ENCODE data around the gene YWHAE. TPM values are rescaled to one million over a fixed set of nuclear protein-coding genes. Genes with fewer than 3 reads are reported as not detected.

The YWHAE gene
- total and polyA plus RNA-seq, 9 of the 15 experiments (the other 6 are each of a cell fraction or from before 2014, with no cell fraction given): 184 to 727 (median 448) TPM

DNA sequence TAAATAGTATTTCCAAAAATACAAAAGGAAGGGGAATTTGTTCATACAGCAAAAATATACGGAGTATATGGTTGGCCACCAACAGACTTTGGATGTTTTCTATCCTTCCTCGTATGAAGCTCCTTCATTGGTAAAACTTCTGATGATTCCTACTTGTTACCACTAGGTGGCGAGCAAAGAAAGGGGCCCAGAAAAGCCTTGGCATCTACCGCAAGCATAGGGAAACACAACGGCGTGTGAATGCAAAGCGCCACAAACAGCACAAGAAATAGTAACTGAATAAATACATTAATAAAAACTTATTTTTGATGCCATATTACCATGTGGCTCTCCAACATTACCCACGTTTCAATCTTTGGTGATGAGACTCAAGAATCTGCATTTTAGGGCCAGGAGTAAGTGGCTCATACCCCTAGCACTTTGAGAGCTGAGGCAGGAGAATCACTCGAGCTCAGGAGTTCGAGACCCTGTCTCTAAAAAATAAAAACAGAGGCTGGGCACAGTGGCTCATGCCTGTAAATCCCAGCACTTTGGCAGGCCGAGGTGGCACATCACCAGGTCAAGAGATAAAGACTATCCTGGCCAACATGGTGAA, 34.5 kb downstream of the YWHAE start (continued):
- TF ChIP-seq CREB1 (IDR thresholded peaks at IDR 0.05) (no peak), CREB1 (CRISPR knock-in tag; IDR thresholded peaks at IDR 0.05) (no peak), POLR2AphosphoS5 (IDR thresholded peaks at IDR 0.05; ENCODE audit: control insufficient read depth, insufficient read depth, low read depth, low read length) (no peak), FUS (optimal IDR thresholded peaks at IDR 0.05; ENCODE audit: low read depth, low read length) (no peak), CAMTA2 (CRISPR knock-in tag; conservative IDR thresholded peaks at IDR 0.05) (no peak), JUN (IDR thresholded peaks at IDR 0.05; ENCODE audit: borderline replicate concordance, low read depth, low read length) (no peak), JUN (CRISPR knock-in tag; IDR thresholded peaks at IDR 0.05; ENCODE audit: borderline replicate concordance) (no peak), GTF2A2 (tag; IDR thresholded peaks at IDR 0.05) (no peak), RBM14 (IDR thresholded peaks at IDR 0.05; ENCODE audit: borderline replicate concordance, insufficient read depth, low read depth, low read length) (no peak), SREBF2 (CRISPR knock-in tag; IDR thresholded peaks at IDR 0.05) (no peak), NBN (IDR thresholded peaks at IDR 0.05; ENCODE audit: low read depth) (no peak), FOXA3 (CRISPR knock-in tag; conservative IDR thresholded peaks at IDR 0.05 in 1 of 2, IDR thresholded peaks at IDR 0.05 in 1 of 2) (no peak), TGIF2 (CRISPR knock-in tag; IDR thresholded peaks at IDR 0.05) (no peak), TCF7 (IDR thresholded peaks at IDR 0.05; ENCODE audit: borderline replicate concordance) (no peak), ZNF707 (CRISPR knock-in tag; conservative IDR thresholded peaks at IDR 0.05) (no peak), ZNF282 (CRISPR knock-in tag; IDR thresholded peaks at IDR 0.05) (no peak), U2AF1 (optimal IDR thresholded peaks at IDR 0.05; ENCODE audit: low read depth, low read length) (no peak), ZBED1 (IDR thresholded peaks at IDR 0.05) (no peak), KDM4B (IDR thresholded peaks at IDR 0.05; ENCODE audit: borderline replicate concordance in 2 of 2, low read depth in 1 of 2) (no peak), NFXL1 (CRISPR knock-in tag; IDR thresholded peaks at IDR 0.05) (no peak), FOXM1 (IDR thresholded peaks at IDR 0.05; ENCODE audit: low read depth) (no peak), FOXM1 (CRISPR knock-in tag; IDR thresholded peaks at IDR 0.05; ENCODE audit: low read depth) (no peak), RBM34 (IDR thresholded peaks at IDR 0.05; ENCODE audit: borderline replicate concordance, insufficient read depth, low read length) (no peak)
- TF ChIP-seq, protein P1, sequence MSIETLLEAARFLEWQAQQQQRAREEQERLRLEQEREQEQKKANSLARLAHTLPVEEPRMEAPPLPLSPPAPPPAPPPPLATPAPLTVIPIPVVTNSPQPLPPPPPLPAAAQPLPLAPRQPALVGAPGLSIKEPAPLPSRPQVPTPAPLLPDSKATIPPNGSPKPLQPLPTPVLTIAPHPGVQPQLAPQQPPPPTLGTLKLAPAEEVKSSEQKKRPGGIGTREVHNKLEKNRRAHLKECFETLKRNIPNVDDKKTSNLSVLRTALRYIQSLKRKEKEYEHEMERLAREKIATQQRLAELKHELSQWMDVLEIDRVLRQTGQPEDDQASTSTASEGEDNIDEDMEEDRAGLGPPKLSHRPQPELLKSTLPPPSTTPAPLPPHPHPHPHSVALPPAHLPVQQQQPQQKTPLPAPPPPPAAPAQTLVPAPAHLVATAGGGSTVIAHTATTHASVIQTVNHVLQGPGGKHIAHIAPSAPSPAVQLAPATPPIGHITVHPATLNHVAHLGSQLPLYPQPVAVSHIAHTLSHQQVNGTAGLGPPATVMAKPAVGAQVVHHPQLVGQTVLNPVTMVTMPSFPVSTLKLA (conservative IDR thresholded peaks at IDR 0.05): peak in 1 of 2 experiments; percentile 20; a peak in 1 of 4 replicates
- TF ChIP-seq, protein P2, sequence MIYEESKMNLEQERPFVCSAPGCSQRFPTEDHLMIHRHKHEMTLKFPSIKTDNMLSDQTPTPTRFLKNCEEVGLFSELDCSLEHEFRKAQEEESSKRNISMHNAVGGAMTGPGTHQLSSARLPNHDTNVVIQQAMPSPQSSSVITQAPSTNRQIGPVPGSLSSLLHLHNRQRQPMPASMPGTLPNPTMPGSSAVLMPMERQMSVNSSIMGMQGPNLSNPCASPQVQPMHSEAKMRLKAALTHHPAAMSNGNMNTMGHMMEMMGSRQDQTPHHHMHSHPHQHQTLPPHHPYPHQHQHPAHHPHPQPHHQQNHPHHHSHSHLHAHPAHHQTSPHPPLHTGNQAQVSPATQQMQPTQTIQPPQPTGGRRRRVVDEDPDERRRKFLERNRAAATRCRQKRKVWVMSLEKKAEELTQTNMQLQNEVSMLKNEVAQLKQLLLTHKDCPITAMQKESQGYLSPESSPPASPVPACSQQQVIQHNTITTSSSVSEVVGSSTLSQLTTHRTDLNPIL (CRISPR knock-in tag; IDR thresholded peaks at IDR 0.05): no peak
- TF ChIP-seq, protein P3, sequence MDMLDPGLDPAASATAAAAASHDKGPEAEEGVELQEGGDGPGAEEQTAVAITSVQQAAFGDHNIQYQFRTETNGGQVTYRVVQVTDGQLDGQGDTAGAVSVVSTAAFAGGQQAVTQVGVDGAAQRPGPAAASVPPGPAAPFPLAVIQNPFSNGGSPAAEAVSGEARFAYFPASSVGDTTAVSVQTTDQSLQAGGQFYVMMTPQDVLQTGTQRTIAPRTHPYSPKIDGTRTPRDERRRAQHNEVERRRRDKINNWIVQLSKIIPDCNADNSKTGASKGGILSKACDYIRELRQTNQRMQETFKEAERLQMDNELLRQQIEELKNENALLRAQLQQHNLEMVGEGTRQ (CRISPR knock-in tag; IDR thresholded peaks at IDR 0.05): no peak

Measured in K562 (cell line).